Esophagus (tissue), 2 donors: Measurements from ENCODE around the gene NFASC. TPM values are rescaled to one million over a fixed set of nuclear protein-coding genes. Genes with fewer than 3 reads are reported as not detected.

ENCODE experiments used
- H3K27ac ChIP-seq, 2 donors: one replicate each; pipeline ENCODE4 v1.5.1; 2013; ENCODE audit warnings: low read depth in 2 of 2, mild to moderate bottlenecking in 2 of 2, inconsistent platforms in 1 of 2, low read length in 1 of 2, moderate library complexity in 1 of 2
- H3K27me3 ChIP-seq, 2 donors: one replicate each; pipeline ENCODE4 v1.6.1; 2013; ENCODE audit warnings: low read length in 2 of 2, control low read depth in 1 of 2, mild to moderate bottlenecking in 1 of 2; ENCODE audit not compliant: insufficient read depth in 2 of 2, control insufficient read depth in 1 of 2
- H3K36me3 ChIP-seq, 2 donors: one replicate each; pipeline ENCODE4 v1.6.1; 2013; ENCODE audit warnings: low read length in 1 of 2; ENCODE audit not compliant: control insufficient read depth in 2 of 2, insufficient read depth in 2 of 2
- H3K4me1 ChIP-seq, 2 donors: one replicate each; pipeline ENCODE4 v1.6.1; 2013; ENCODE audit warnings: low read length in 1 of 2; ENCODE audit not compliant: control insufficient read depth in 2 of 2, insufficient read depth in 2 of 2
- H3K4me3 ChIP-seq, 2 donors: one replicate each; pipeline ENCODE4 v1.5.1; 2013; ENCODE audit warnings: low read length in 2 of 2, mild to moderate bottlenecking in 2 of 2, low read depth in 1 of 2, moderate library complexity in 1 of 2
- H3K9me3 ChIP-seq, 2 donors: one replicate each; pipeline ENCODE4 v1.6.1; 2013; ENCODE audit warnings: mild to moderate bottlenecking in 2 of 2, low read depth in 1 of 2, low read length in 1 of 2, moderate library complexity in 1 of 2; ENCODE audit not compliant: control insufficient read depth in 2 of 2, insufficient read depth in 1 of 2
- WGBS, 2 donors: extraction: QIAGEN DNeasy Blood & Tissue Kit; methylation state at CpG; one replicate each; pipeline ENCODE4 v1.1.7; 2013; 5-methylcytosine and 5-hydroxymethylcytosine counted together
- polyA plus RNA-seq, 2 donors: library from polyadenylated mRNA; stranded (reverse); fragments of 200-250 nt; gene quantifications; one replicate each; pipeline ENCODE4 v1.2.3, GENCODE V29; 2013
- donor health status: healthy with polysubstance abuse.
- donor health status: Bipolar disorder and iron deficiency.

The NFASC gene
- polyA plus RNA-seq, 2 donors, result 6.0 to 10.6 TPM

- WGBS, 2 donors, result 94% methylated on average over 18 of the region's 18 CpGs
- Histone ChIP-seq H3K9me3 (no peaks in the 10 kb centered on the region), H3K27ac (no peak overlapping the region), H3K4me1 (no peaks in the 10 kb centered on the region), H3K4me3 (no peak overlapping the region), H3K27me3 (no peaks in the 10 kb centered on the region), H3K36me3 (peaks cover 0 to 20% of the 10 kb centered on the region in 2 donors)
Measured at GRCh38 chr1:204979306-204979705, 108.6 kb downstream of the NFASC start.

GRCh38 chr1:204979891-204980649, 109.4 kb downstream of the NFASC start:
- no peak overlapping the region for H3K27ac ChIP-seq
- no peaks in the 10 kb centered on the region for H3K4me1 ChIP-seq
- WGBS, 2 donors, result 91 to 92% methylated on average over 10 of the region's 10 CpGs
- H3K4me3 ChIP-seq, result no peak overlapping the region
- H3K27me3 ChIP-seq, result no peaks in the 10 kb centered on the region
- no peaks in the 10 kb centered on the region for H3K9me3 ChIP-seq
- H3K36me3 ChIP-seq, result peaks cover 2 to 20% of the 10 kb centered on the region in 2 donors

- H3K27me3 ChIP-seq, result no peaks in the 10 kb centered on the region
- H3K9me3 ChIP-seq, result no peaks in the 10 kb centered on the region
- no peak overlapping the region for H3K27ac ChIP-seq
- H3K4me1 ChIP-seq, result no peaks in the 10 kb centered on the region
- peaks cover 3 to 20% of the 10 kb centered on the region in 2 donors for H3K36me3 ChIP-seq
- 55 to 59% methylated on average over 3 of the region's 3 CpGs for WGBS, 2 donors
- H3K4me3 ChIP-seq, result no peak overlapping the region
Measured at GRCh38 chr1:204980840-204981405, 110.3 kb downstream of the NFASC start.

- H3K4me3 ChIP-seq, result no peak overlapping the region
Measured at GRCh38 chr1:204983136-204983535, 112.5 kb downstream of the NFASC start.

GRCh38 chr1:204983881-204984280, 113.2 kb downstream of the NFASC start:
- Histone ChIP-seq H3K36me3 (peaks cover 3 to 10% of the 10 kb centered on the region in 2 donors), H3K4me3 (no peak overlapping the region), H3K4me1 (no peaks in the 10 kb centered on the region), H3K9me3 (no peaks in the 10 kb centered on the region), H3K27me3 (no peaks in the 10 kb centered on the region), H3K27ac (no peak overlapping the region)
- 92 to 94% methylated on average over 10 of the region's 10 CpGs for WGBS, 2 donors

More at GRCh38 chr1:204983136-204983535, 112.5 kb downstream of the NFASC start:
- peaks cover 3 to 11% of the 10 kb centered on the region in 2 donors for H3K36me3 ChIP-seq
- WGBS, 2 donors, result 66 to 77% methylated on average over 11 of the region's 11 CpGs
- no peaks in the 10 kb centered on the region for H3K4me1 ChIP-seq
- H3K9me3 ChIP-seq, result no peaks in the 10 kb centered on the region
- H3K27me3 ChIP-seq, result no peaks in the 10 kb centered on the region
- no peak overlapping the region for H3K27ac ChIP-seq

GRCh38 chr1:204984499-204984898, 113.8 kb downstream of the NFASC start:
- Histone ChIP-seq H3K27me3 (no peaks in the 10 kb centered on the region), H3K4me1 (no peaks in the 10 kb centered on the region), H3K27ac (no peak overlapping the region), H3K9me3 (no peaks in the 10 kb centered on the region), H3K4me3 (no peak overlapping the region), H3K36me3 (peaks cover 3 to 8% of the 10 kb centered on the region in 2 donors)
- WGBS, 2 donors, result 80 to 83% methylated on average over 8 of the region's 8 CpGs

- whole genome bisulfite sequencing, 2 donors, result 82 to 86% methylated on average over 17 of the region's 17 CpGs
Measured at GRCh38 chr1:204986181-204986580, 115.5 kb downstream of the NFASC start.

GRCh38 chr1:204987689-204988088, 117.0 kb downstream of the NFASC start:
- Histone ChIP-seq H3K27ac (no peak overlapping the region), H3K4me1 (no peaks in the 10 kb centered on the region), H3K9me3 (no peaks in the 10 kb centered on the region), H3K27me3 (no peaks in the 10 kb centered on the region), H3K4me3 (no peak overlapping the region), H3K36me3 (peaks cover 3 to 8% of the 10 kb centered on the region in 2 donors)
- WGBS, 2 donors, result 76% methylated on average over 3 of the region's 3 CpGs

More at GRCh38 chr1:204986181-204986580, 115.5 kb downstream of the NFASC start:
- Histone ChIP-seq H3K36me3 (peaks cover 3 to 5% of the 10 kb centered on the region in 2 donors), H3K27me3 (no peaks in the 10 kb centered on the region), H3K9me3 (no peaks in the 10 kb centered on the region), H3K4me1 (no peaks in the 10 kb centered on the region), H3K4me3 (no peak overlapping the region), H3K27ac (no peak overlapping the region)

- Histone ChIP-seq H3K9me3 (no peaks in the 10 kb centered on the region), H3K4me1 (no peaks in the 10 kb centered on the region), H3K27ac (no peak overlapping the region), H3K36me3 (peaks cover 3 to 9% of the 10 kb centered on the region in 2 donors), H3K4me3 (no peak overlapping the region), H3K27me3 (no peaks in the 10 kb centered on the region)
- WGBS, 2 donors, result 64 to 68% methylated on average over 4 of the region's 4 CpGs
Measured at GRCh38 chr1:204988196-204988595, 117.5 kb downstream of the NFASC start.
